Subcutaneous abdominal adipose tissue (tissue), 5 donors: ENCODE measurements around the gene NGF.
"Not testable (repeated sequence)": the region's sequence is repeated elsewhere in the genome, so short reads cannot be mapped to it uniquely, and the experiment has no call there.

Experiments
- H3K27ac ChIP-seq: one replicate; pipeline ENCODE4 v1.7.0; 2013; ENCODE audit warnings: low read depth, mild to moderate bottlenecking, inconsistent platforms, low read length, moderate library complexity
- H3K27me3 ChIP-seq, 5 donors: one replicate each; pipeline ENCODE4 v1.7.0; 2013; ENCODE audit warnings: low read length in 5 of 5, inconsistent platforms in 1 of 5; ENCODE audit not compliant: control insufficient read depth in 5 of 5, insufficient read depth in 4 of 5
- H3K36me3 ChIP-seq, 5 donors: one replicate each; pipeline ENCODE4 v1.7.0; 2013; ENCODE audit warnings: low read length in 5 of 5; ENCODE audit not compliant: control insufficient read depth in 5 of 5, insufficient read depth in 5 of 5
- H3K4me1 ChIP-seq, 5 donors: one replicate each; pipeline ENCODE4 v1.7.0; 2013; ENCODE audit warnings: low read length in 5 of 5, mild to moderate bottlenecking in 3 of 5, moderate library complexity in 1 of 5; ENCODE audit not compliant: control insufficient read depth in 5 of 5, insufficient read depth in 5 of 5
- H3K4me3 ChIP-seq, 5 donors: one replicate each; pipeline ENCODE4 v1.7.0; 2013; ENCODE audit warnings: low read length in 5 of 5, low read depth in 1 of 5
- H3K9ac ChIP-seq, 5 donors: one replicate each; pipeline ENCODE4 v1.7.0; 2013; ENCODE audit warnings: low read length in 5 of 5, mild to moderate bottlenecking in 4 of 5, moderate library complexity in 3 of 5
- H3K9me3 ChIP-seq, 5 donors: one replicate each; pipeline ENCODE4 v1.7.0; 2013; ENCODE audit warnings: low read length in 5 of 5; ENCODE audit not compliant: control insufficient read depth in 5 of 5
- donor health status: healthy.
- donor health status: healthy.
- donor health status: healthy.
- donor health status: healthy.
- donor health status: healthy.

Gene NGF

GRCh38 chr1:115360505-115361129, 22.6 kb upstream of the NGF start:
- not testable (repeated sequence) for H3K27me3 ChIP-seq, H3K9ac ChIP-seq, H3K9me3 ChIP-seq, H3K27ac ChIP-seq, H3K4me3 ChIP-seq, H3K36me3 ChIP-seq
- peaks cover 0 to 11% (median 0%) of the 10 kb centered on the region in 5 donors for H3K4me1 ChIP-seq

- H3K27me3 ChIP-seq, H3K4me3 ChIP-seq, H3K9me3 ChIP-seq, H3K27ac ChIP-seq, H3K9ac ChIP-seq, H3K36me3 ChIP-seq: not testable (repeated sequence)
- peaks cover 0 to 17% (median 2%) of the 10 kb centered on the region in 5 donors for H3K4me1 ChIP-seq
These were observed 21.9 kb upstream of the NGF start for GRCh38 chr1:115359787-115360452.

DNA sequence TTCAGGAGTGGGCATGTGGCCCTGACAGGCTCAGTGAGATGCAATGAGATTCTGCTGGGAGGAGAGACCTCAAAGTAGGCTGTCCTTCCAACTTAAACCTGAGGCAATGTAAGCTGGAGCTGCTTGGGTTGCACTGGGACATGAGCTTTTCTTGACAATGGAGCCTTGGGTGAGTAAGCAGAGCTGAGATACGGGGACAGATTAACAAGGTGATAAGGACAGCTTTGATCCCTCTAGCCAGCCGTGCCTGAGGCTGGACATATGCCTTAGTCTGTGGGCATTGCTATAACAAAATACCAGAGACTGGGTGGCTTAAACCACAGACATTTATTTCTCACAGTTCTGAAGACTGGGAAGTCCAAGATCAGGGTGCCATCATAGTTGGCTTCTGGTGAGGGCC, 18.3 kb upstream of the NGF start:
- no peak overlapping the region for H3K9ac ChIP-seq

DNA sequence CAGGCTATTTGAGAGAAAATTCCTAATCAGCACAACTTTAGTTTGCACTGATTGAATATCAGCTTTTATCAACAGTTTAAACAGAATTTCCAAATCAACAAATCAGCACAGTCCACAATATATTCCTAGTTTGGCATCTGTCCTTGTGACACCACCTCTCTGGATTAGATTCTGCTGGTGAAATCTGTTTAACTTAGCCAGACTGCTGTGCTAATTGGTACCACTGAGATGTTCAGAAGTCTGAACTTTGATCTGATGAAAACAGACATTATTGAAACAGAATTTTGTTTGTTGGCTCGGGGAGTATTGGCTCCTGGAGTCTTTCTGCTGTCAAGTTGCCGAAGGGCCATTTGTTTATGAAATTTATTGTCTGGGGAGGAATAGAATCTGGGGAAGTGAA, 17.0 kb upstream of the NGF start:
- H3K27me3 ChIP-seq = no peaks in the 10 kb centered on the region
- no peaks in the 10 kb centered on the region for H3K9me3 ChIP-seq
- no peaks in the 10 kb centered on the region for H3K36me3 ChIP-seq
- no peak overlapping the region for H3K4me3 ChIP-seq
- H3K27ac ChIP-seq = no peak overlapping the region
- peaks cover 0 to 11% (median 5%) of the 10 kb centered on the region in 5 donors for H3K4me1 ChIP-seq
- no peak overlapping the region for H3K9ac ChIP-seq

More for the DNA sequence above, 18.3 kb upstream of the NGF start:
- H3K27me3 ChIP-seq = no peaks in the 10 kb centered on the region
- H3K36me3 ChIP-seq = no peaks in the 10 kb centered on the region
- H3K4me1 ChIP-seq = peaks cover 0 to 11% (median 5%) of the 10 kb centered on the region in 5 donors
- H3K9me3 ChIP-seq = no peaks in the 10 kb centered on the region
- H3K27ac ChIP-seq = no peak overlapping the region
- H3K4me3 ChIP-seq = no peak overlapping the region

DNA sequence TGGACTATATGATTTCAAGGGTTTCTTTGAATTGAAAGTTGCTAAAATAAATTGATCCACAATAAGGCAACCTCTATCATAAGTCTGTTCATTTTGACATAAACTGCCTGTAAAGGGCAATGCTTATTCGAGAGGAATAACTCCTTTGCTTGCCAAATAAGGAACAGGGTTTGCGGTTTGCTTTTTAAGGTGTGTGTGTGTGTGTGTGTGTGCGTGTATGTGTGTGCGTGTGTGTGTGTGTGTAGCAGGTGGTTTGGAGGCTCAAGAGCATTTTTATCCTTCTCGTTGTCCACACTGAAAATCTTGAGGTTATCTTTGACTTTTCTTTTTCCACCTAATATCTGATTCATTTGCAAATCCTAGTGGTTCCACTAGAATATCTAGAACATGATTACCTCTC, 13.1 kb upstream of the NGF start:
- no peak overlapping the region for H3K9ac ChIP-seq
- no peaks in the 10 kb centered on the region for H3K9me3 ChIP-seq
- no peaks in the 10 kb centered on the region for H3K27me3 ChIP-seq
- H3K4me1 ChIP-seq = peaks cover 0 to 11% (median 5%) of the 10 kb centered on the region in 5 donors
- H3K36me3 ChIP-seq = no peaks in the 10 kb centered on the region
- no peak overlapping the region for H3K4me3 ChIP-seq
- H3K27ac ChIP-seq = no peak overlapping the region

DNA sequence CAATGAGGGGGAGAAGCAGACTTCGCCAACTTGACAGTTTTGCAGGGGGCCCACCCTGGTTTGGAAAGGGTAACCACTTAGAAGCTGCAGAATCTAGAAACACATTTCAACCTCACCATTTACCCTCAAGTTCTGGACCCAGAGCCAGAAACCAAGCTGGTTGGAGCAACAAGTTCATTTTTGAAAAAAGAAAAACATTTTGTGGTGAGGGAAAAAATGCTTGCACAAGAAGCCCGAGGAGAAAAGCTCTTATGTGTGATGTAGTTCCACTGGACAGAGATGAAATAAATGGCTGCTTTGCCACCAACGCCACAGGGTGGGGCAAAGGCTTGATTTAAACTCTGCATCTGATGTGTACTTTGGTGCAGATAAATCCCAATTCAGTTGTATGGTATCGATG, 10.6 kb upstream of the NGF start:
- Histone ChIP-seq H3K9me3 (no peaks in the 10 kb centered on the region), H3K27ac (no peak overlapping the region), H3K4me3 (no peak overlapping the region), H3K4me1 (no peaks in the 10 kb centered on the region), H3K36me3 (no peaks in the 10 kb centered on the region), H3K27me3 (no peaks in the 10 kb centered on the region), H3K9ac (no peak overlapping the region)

DNA sequence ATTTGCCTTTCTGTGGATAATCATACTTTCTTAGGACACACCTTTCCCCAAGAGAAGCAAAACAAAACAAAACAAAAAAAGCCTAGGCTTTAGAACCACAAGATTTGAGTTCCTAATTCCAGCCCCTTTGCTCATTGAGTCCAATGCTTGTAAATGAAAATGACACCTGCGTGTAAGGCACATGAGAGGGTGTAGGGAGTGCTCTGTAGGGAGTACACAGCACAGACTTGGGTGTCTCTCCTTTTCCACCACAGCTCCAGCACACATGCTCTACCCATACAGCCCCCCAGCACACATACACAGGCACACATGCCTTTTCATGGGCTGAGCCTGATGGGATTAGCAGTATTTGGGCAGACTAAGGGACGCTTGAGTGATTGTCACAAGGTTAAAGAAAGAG, 9.2 kb upstream of the NGF start:
- Histone ChIP-seq H3K9ac (no peak overlapping the region), H3K36me3 (no peaks in the 10 kb centered on the region), H3K4me1 (no peaks in the 10 kb centered on the region), H3K27ac (no peak overlapping the region), H3K9me3 (no peaks in the 10 kb centered on the region), H3K4me3 (no peak overlapping the region), H3K27me3 (no peaks in the 10 kb centered on the region)

DNA sequence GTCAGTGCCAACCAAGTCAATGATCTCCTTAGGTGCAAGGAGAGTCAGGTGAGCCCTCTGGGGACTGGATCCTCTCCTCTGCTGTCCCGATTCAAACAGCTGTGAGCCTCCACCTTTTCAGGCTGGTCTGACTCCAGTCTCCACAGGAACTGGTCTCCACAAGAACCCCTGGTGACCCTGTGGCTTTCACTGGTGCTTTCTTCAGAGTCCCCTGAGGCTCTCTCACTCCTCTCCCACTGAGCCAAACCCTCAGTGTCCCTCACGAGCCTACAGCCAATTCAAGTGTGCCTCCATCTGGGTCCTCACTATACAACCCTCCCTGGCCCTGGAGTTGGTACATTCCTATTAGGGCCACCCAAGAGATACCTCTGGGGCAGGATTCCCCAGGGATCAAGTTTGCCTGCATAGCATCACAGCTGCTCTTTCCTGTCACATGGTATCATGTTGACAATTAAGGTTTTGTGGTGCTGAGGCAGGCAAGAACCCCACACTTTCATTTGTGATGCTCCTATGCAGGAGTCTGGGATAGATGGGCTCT, 5.2 kb upstream of the NGF start:
- peaks cover 0 to 10% (median 3%) of the 10 kb centered on the region in 5 donors for H3K4me1 ChIP-seq
- no peaks in the 10 kb centered on the region for H3K9me3 ChIP-seq
- H3K27ac ChIP-seq = no peak overlapping the region
- H3K27me3 ChIP-seq = peaks cover 0 to 6% (median 2%) of the 10 kb centered on the region in 5 donors
- no peak overlapping the region for H3K9ac ChIP-seq
- no peaks in the 10 kb centered on the region for H3K36me3 ChIP-seq
- no peak overlapping the region for H3K4me3 ChIP-seq

DNA sequence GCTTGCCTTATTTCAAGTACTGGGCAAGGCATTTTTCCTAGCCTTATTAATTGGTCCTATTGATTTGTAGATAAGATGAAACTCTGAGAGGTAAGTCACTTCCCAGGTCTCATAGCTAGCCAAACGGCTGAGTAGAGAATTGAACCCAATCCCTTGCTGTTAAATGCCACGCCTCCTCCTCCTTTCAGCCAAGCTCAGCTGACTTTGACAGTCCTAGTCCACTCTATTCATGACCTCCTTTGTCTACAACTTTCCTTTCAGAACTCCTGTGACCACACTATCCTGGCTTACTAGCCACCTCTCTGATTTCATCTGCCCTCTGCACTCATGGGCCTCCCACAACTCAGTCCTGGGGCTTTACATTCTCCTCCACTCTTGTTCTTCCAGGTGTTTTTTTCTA, 3.9 kb upstream of the NGF start:
- Histone ChIP-seq H3K27me3 (peaks cover 0 to 12% (median 8%) of the 10 kb centered on the region in 5 donors), H3K9me3 (no peaks in the 10 kb centered on the region), H3K27ac (no peak overlapping the region), H3K4me1 (peaks cover 0 to 19% (median 16%) of the 10 kb centered on the region in 5 donors), H3K4me3 (no peak overlapping the region), H3K36me3 (no peaks in the 10 kb centered on the region), H3K9ac (no peak overlapping the region)

- peaks cover 0 to 15% (median 8%) of the 10 kb centered on the region in 5 donors for H3K27me3 ChIP-seq
- H3K9me3 ChIP-seq = no peaks in the 10 kb centered on the region
- H3K9ac ChIP-seq = no peak overlapping the region
- H3K4me3 ChIP-seq = no peak overlapping the region
- H3K36me3 ChIP-seq = no peaks in the 10 kb centered on the region
- no peak overlapping the region for H3K27ac ChIP-seq
- H3K4me1 ChIP-seq = peaks cover 0 to 20% (median 18%) of the 10 kb centered on the region in 5 donors
These were observed 2.8 kb upstream of the NGF start for GRCh38 chr1:115340879-115341278.
